SK-N-SH (cell line): ENCODE results near the gene SLC35A4. TPM values are rescaled to one million over a fixed set of nuclear protein-coding genes. Genes with fewer than 3 reads are reported as not detected.
"Not testable (repeated sequence)": the region's sequence is repeated elsewhere in the genome, so short reads cannot be mapped to it uniquely, and the experiment has no call there.

Experiments used
- CTCF ChIA-PET: fragments of 300-600, 350-600 bp; formaldehyde crosslinking; extraction: SDS; loops from one replicate; lab custom pipeline; 2021; lab: Yijun Ruan, JAX
- POLR2A ChIA-PET: fragments of 350-600 bp; sonication (Branson Sonifier 250); formaldehyde crosslinking; extraction: SDS; loops from one replicate; lab custom pipeline; 2020; ENCODE audit warnings: antibody characterized with exemption, inconsistent platforms; lab: Yijun Ruan, JAX
- DNase-seq: peaks from one replicate; pipeline ENCODE4 v3.0.0; 2012
- H2AFZ ChIP-seq: fragments of 200-600 bp; sonication (generic); 2 replicates; pipeline ENCODE4 v1.8.1; 2016; ENCODE audit warnings: antibody characterized with exemption, mild to moderate bottlenecking, low read depth
- H3F3A ChIP-seq: fragments of 200-600 bp; sonication (generic); replicated peaks from 2 replicates; pipeline ENCODE3; 2016; ENCODE audit warnings: antibody characterized with exemption, mild to moderate bottlenecking; ENCODE audit not compliant: insufficient read depth
- H3K27ac ChIP-seq, 2 experiments: fragments of 200-500 bp in 1 of 2; fragments of 200-600 bp in 1 of 2; sonication (Bioruptor generic) in 1 of 2; sonication (generic), shearing (Covaris generic) in 1 of 2; 2 replicates each; pipeline versions ENCODE4 v1.5.1 to v1.6.1; 2014 to 2016; ENCODE audit warnings: low read depth in 2 of 2, inconsistent platforms in 1 of 2, low read length in 1 of 2, mild to moderate bottlenecking in 1 of 2, mixed read lengths in 1 of 2
- H3K27me3 ChIP-seq: fragments of 200-600 bp; sonication (generic), shearing (Covaris generic); 2 replicates; pipeline ENCODE4 v1.6.1; 2016; ENCODE audit warnings: mixed run types; ENCODE audit not compliant: insufficient read depth
- H3K36me3 ChIP-seq, 2 experiments: fragments of 200-500 bp in 1 of 2; fragments of 200-600 bp in 1 of 2; sonication (Bioruptor generic) in 1 of 2; sonication (generic) in 1 of 2; replicated peaks in 1 of 2; 2 replicates each; pipeline versions ENCODE3 to v1.5.1; 2014 to 2016; ENCODE audit warnings: low read length in 1 of 2, mild to moderate bottlenecking in 1 of 2; ENCODE audit not compliant: insufficient read depth in 2 of 2, control insufficient read depth in 1 of 2
- H3K4me1 ChIP-seq, 2 experiments: fragments of 200-500 bp in 1 of 2; fragments of 200-600 bp in 1 of 2; sonication (Bioruptor generic) in 1 of 2; sonication (generic), shearing (Covaris generic) in 1 of 2; 2 replicates each; pipeline versions ENCODE4 v1.5.1 to v1.6.1; 2014 to 2016; ENCODE audit warnings: low read depth in 1 of 2, low read length in 1 of 2, mixed run types in 1 of 2; ENCODE audit not compliant: insufficient read depth in 2 of 2, control insufficient read depth in 1 of 2
- H3K4me2 ChIP-seq: fragments of 200-600 bp; sonication (generic), shearing (Covaris generic); 2 replicates; pipeline ENCODE4 v1.6.1; 2017; ENCODE audit warnings: mixed run types
- H3K4me3 ChIP-seq, 2 experiments: fragments of 200-500 bp in 1 of 2; fragments of 200-600 bp in 1 of 2; sonication (Bioruptor generic) in 1 of 2; sonication (generic), shearing (Covaris generic) in 1 of 2; 2 replicates each; pipeline versions ENCODE4 v1.5.1 to v1.8.1; 2014 to 2016; ENCODE audit warnings: low read depth in 2 of 2, inconsistent platforms in 1 of 2, low read length in 1 of 2, mild to moderate bottlenecking in 1 of 2, mixed read lengths in 1 of 2, moderate library complexity in 1 of 2
- H3K79me2 ChIP-seq: fragments of 200-600 bp; sonication (generic); 2 replicates; pipeline ENCODE4 v1.8.1; 2017; ENCODE audit warnings: mild to moderate bottlenecking; ENCODE audit not compliant: insufficient read depth
- H3K9ac ChIP-seq: fragments of 200-600 bp; sonication (generic); 2 replicates; pipeline ENCODE4 v1.6.1; 2017; ENCODE audit warnings: mixed run types
- H3K9me2 ChIP-seq: fragments of 200-600 bp; sonication (generic); 2 replicates; pipeline ENCODE4 v1.6.1; 2017; ENCODE audit warnings: mixed run types
- H3K9me3 ChIP-seq: fragments of 200-600 bp; sonication (generic); 2 replicates; pipeline ENCODE4 v1.6.1; 2017; ENCODE audit warnings: mixed run types, mild to moderate bottlenecking, moderate library complexity
- H4K20me1 ChIP-seq: fragments of 200-600 bp; sonication (generic); 2 replicates; pipeline ENCODE4 v1.6.1; 2017; ENCODE audit warnings: mild to moderate bottlenecking, mixed run types; ENCODE audit not compliant: insufficient read depth
- CHD2 ChIP-seq: fragments of 150-350 bp; IDR thresholded peaks from 2 replicates; pipeline ENCODE4 v1.6.1; 2018; ENCODE audit warnings: low read length; ENCODE audit not compliant: partially characterized antibody
- EZH2phosphoT487 ChIP-seq: fragments of 200-600 bp; sonication (generic); IDR thresholded peaks from 2 replicates; pipeline ENCODE4 v1.6.1; 2017; ENCODE audit warnings: low read depth, mixed run types, mild to moderate bottlenecking, antibody characterized with exemption, moderate library complexity, borderline replicate concordance
- RXRA ChIP-seq: IDR thresholded peaks from 2 replicates; pipeline ENCODE4 v1.4.0; 2012; ENCODE audit warnings: low read depth, mild to moderate bottlenecking, borderline replicate concordance
- SIN3A ChIP-seq: IDR thresholded peaks from 2 replicates; pipeline ENCODE4 v1.6.1; 2012; ENCODE audit warnings: low read depth, mild to moderate bottlenecking, low read length, moderate library complexity, borderline replicate concordance
- WGBS: methylation state at CpG from one replicate; pipeline ENCODE4 v1.1.6; 2017; ENCODE audit warnings: low lambda C conversion rate; 5-methylcytosine and 5-hydroxymethylcytosine counted together
- polyA plus RNA-seq, 3 experiments: library from polyadenylated mRNA; depleted of rRNA; stranded (reverse); fragments of >200 nt; gene quantifications; 2 replicates each; pipeline ENCODE4 v1.2.3, GENCODE V29; 2012
- TF ChIP-seq, protein P1 (sequence below): fragments of 150-350 bp; IDR thresholded peaks from 2 replicates; pipeline ENCODE4 v1.6.1; 2017; ENCODE audit warnings: antibody characterized with exemption, low read length, low read depth, borderline replicate concordance
- TF ChIP-seq, protein P2 (sequence below): IDR thresholded peaks from 2 replicates; pipeline ENCODE4; 2012

SLC35A4 gene
- polyA plus RNA-seq, 1 of the 3 experiments (the other 2 are of a cell fraction): 56.2 TPM

- TF ChIP-seq, protein P1, sequence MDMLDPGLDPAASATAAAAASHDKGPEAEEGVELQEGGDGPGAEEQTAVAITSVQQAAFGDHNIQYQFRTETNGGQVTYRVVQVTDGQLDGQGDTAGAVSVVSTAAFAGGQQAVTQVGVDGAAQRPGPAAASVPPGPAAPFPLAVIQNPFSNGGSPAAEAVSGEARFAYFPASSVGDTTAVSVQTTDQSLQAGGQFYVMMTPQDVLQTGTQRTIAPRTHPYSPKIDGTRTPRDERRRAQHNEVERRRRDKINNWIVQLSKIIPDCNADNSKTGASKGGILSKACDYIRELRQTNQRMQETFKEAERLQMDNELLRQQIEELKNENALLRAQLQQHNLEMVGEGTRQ: no peak
- TF ChIP-seq SIN3A (no peak), EZH2phosphoT487 (no peak), CHD2 (no peak)
- TF ChIP-seq, protein P2, sequence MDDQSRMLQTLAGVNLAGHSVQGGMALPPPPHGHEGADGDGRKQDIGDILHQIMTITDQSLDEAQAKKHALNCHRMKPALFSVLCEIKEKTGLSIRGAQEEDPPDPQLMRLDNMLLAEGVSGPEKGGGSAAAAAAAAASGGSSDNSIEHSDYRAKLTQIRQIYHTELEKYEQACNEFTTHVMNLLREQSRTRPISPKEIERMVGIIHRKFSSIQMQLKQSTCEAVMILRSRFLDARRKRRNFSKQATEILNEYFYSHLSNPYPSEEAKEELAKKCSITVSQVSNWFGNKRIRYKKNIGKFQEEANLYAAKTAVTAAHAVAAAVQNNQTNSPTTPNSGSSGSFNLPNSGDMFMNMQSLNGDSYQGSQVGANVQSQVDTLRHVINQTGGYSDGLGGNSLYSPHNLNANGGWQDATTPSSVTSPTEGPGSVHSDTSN: no peak
These were observed 26.2 kb downstream of the SLC35A4 start (continued) for GRCh38 chr5:140590861-140591260.

GRCh38 chr5:140591747-140592372, 27.2 kb downstream of the SLC35A4 start:
- no peak overlapping the region for H3K9ac ChIP-seq
- no peaks in the 10 kb centered on the region for H4K20me1 ChIP-seq
- CTCF ChIA-PET: no interaction called here
- H3K27me3 ChIP-seq: no peaks in the 10 kb centered on the region
- POLR2A ChIA-PET: no interaction called here
- H3K4me3 ChIP-seq: no peak overlapping the region
- H2AFZ ChIP-seq: peak overlapping the region; percentile 10; the same call in 1 of the 2 replicates
- H3F3A ChIP-seq: no peaks in the 10 kb centered on the region
- peaks cover 0 to 3% of the 10 kb centered on the region in 2 experiments; a peak in 1 of 4 replicates for H3K4me1 ChIP-seq
- H3K9me2 ChIP-seq: no peaks in the 10 kb centered on the region
- no peak overlapping the region for H3K4me2 ChIP-seq
- no peak overlapping the region for H3K27ac ChIP-seq
- 49% methylated on average over 5 of the region's 5 CpGs for WGBS
- TF ChIP-seq, protein P2: 0 out of 2 replicates have a peak, but pooled peaks have one; percentile 7
- no peak for TF ChIP-seq RXRA
- DNase-seq: no peak
- H3K79me2 ChIP-seq: no peaks in the 10 kb centered on the region
- no peaks in the 10 kb centered on the region for H3K36me3 ChIP-seq
- H3K9me3 ChIP-seq: no peaks in the 10 kb centered on the region

DNA sequence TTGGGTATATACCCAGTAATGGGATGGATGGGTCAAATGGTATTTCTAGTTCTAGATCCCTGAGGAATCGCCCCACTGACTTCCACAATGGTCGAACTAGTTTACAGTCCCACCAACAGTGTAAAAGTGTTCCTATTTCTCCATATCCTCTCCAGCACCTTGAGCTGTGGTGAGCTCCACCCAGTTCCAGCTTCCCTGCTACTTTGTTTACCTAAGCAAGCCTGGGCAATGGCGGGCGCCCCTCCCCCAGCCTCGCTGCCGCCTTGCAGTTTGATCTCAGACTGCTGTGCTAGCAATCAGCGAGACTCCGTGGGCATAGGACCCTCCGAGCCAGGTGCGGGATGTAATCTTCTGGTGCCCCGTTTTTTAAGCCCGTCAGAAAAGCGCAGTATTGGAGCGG, 28.4 kb downstream of the SLC35A4 start:
- H3K4me2 ChIP-seq, H2AFZ ChIP-seq, H3F3A ChIP-seq, DNase-seq, POLR2A ChIA-PET, H3K36me3 ChIP-seq, H4K20me1 ChIP-seq, H3K9me2 ChIP-seq, H3K27me3 ChIP-seq, H3K27ac ChIP-seq, CTCF ChIA-PET, H3K9me3 ChIP-seq, H3K79me2 ChIP-seq, H3K4me3 ChIP-seq, H3K9ac ChIP-seq, H3K4me1 ChIP-seq: not testable (repeated sequence)
- WGBS: 64% methylated on average over 11 of the region's 14 CpGs
